Breast epithelium (tissue), 3 donors: ENCODE data around the gene APOM.

Experiments used
- CTCF ChIP-seq, 3 donors: fragments of 450-650 bp; IDR thresholded peaks; one replicate each; pipeline ENCODE4 v1.5.1; 2016 to 2017; ENCODE audit warnings: antibody characterized with exemption in 3 of 3, mild to moderate bottlenecking in 3 of 3, moderate library complexity in 3 of 3
- POLR2A ChIP-seq: fragments of 450-650 bp; IDR thresholded peaks from one replicate; pipeline ENCODE4 v1.6.1; 2016; ENCODE audit warnings: antibody characterized with exemption, mild to moderate bottlenecking, moderate library complexity
- POLR2AphosphoS5 ChIP-seq, 3 donors: sonication (generic); formaldehyde crosslinking; IDR thresholded peaks; one replicate each; pipeline ENCODE4 v1.6.1; 2017; ENCODE audit warnings: antibody characterized with exemption in 3 of 3

- TF ChIP-seq CTCF (IDR thresholded peaks at IDR 0.05) (no peak), POLR2A (no peak), POLR2AphosphoS5 (IDR thresholded peaks at IDR 0.05) (no peak)
Measured at GRCh38 chr6:31700740-31701401, 45.2 kb downstream of the APOM start.
